ENCODE results near the gene TCP11L2. TPM values are rescaled to one million over a fixed set of nuclear protein-coding genes. Genes with fewer than 3 reads are reported as not detected.

Gene TCP11L2
- total RNA-seq, 1 donor from 2014 or later: 31.6 TPM

GRCh38 chr12:106297681-106298080 is 4.9 kb upstream of the TCP11L2 start:
- TF ChIP-seq, protein P1, sequence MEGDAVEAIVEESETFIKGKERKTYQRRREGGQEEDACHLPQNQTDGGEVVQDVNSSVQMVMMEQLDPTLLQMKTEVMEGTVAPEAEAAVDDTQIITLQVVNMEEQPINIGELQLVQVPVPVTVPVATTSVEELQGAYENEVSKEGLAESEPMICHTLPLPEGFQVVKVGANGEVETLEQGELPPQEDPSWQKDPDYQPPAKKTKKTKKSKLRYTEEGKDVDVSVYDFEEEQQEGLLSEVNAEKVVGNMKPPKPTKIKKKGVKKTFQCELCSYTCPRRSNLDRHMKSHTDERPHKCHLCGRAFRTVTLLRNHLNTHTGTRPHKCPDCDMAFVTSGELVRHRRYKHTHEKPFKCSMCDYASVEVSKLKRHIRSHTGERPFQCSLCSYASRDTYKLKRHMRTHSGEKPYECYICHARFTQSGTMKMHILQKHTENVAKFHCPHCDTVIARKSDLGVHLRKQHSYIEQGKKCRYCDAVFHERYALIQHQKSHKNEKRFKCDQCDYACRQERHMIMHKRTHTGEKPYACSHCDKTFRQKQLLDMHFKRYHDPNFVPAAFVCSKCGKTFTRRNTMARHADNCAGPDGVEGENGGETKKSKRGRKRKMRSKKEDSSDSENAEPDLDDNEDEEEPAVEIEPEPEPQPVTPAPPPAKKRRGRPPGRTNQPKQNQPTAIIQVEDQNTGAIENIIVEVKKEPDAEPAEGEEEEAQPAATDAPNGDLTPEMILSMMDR (IDR thresholded peaks at IDR 0.05; ENCODE audit: insufficient read depth, low read length, severe bottlenecking): no peak
- no peaks in the 10 kb centered on the region for H3K36me3 ChIP-seq (ENCODE audit: control insufficient read depth, insufficient read depth, low read length)
- FAIRE-seq (no peak), DNase-seq (ENCODE audit: low read depth) (no peak)
- H3K27me3 ChIP-seq (ENCODE audit: control insufficient read depth, insufficient read depth, low read length): no peaks in the 10 kb centered on the region
- H3K4me3 ChIP-seq (ENCODE audit: low read depth, low read length): no peak overlapping the region

DNA sequence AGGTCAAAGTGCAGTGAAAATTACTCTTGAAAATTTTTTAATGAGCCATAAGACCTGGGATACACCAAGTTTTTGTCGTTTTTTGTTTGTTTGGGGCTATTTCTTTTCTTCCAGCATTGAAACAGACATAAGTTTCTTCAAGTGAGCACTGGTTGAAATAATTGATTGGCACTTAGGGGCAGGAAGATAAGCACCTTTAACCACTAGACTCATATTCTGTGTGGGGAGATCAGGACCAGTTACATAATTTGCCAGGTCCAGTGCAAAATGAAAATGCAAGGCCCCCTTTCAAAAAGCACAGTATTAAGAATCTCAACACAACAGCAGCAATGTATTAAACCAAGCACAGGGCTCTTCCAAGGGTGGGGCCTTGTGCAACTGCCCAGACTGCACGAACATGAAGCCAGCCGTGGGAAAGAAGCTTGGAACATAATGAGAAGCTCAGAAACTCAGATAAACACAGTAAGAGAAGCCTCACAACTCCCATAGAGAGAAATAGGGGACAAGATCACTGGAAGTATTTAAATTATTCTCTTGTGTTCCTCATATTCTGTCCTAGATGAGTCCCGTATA is 3.2 kb upstream of the TCP11L2 start:
- TF ChIP-seq, protein P1 (IDR thresholded peaks at IDR 0.05; ENCODE audit: insufficient read depth, low read length, severe bottlenecking): no peak
- H3K36me3 ChIP-seq (ENCODE audit: control insufficient read depth, insufficient read depth, low read length): no peaks in the 10 kb centered on the region
- no peak for DNase-seq (ENCODE audit: low read depth)
- H3K4me3 ChIP-seq (ENCODE audit: low read depth, low read length): no peak overlapping the region
- no peak for FAIRE-seq
- H3K27me3 ChIP-seq (ENCODE audit: control insufficient read depth, insufficient read depth, low read length): no peaks in the 10 kb centered on the region

- Histone ChIP-seq H3K27me3 (ENCODE audit: control insufficient read depth, insufficient read depth, low read length) (no peaks in the 10 kb centered on the region), H3K4me3 (ENCODE audit: low read depth, low read length) (no peak overlapping the region), H3K36me3 (ENCODE audit: control insufficient read depth, insufficient read depth, low read length) (no peaks in the 10 kb centered on the region)
- DNase-seq (ENCODE audit: low read depth): no peak
- TF ChIP-seq, protein P1 (IDR thresholded peaks at IDR 0.05; ENCODE audit: insufficient read depth, low read length, severe bottlenecking): no peak
- FAIRE-seq: no peak
Measured at GRCh38 chr12:106300761-106301160, 1.8 kb upstream of the TCP11L2 start.

- Histone ChIP-seq H3K27me3 (ENCODE audit: control insufficient read depth, insufficient read depth, low read length) (no peaks in the 10 kb centered on the region), H3K36me3 (ENCODE audit: control insufficient read depth, insufficient read depth, low read length) (no peaks in the 10 kb centered on the region), H3K4me3 (ENCODE audit: low read depth, low read length) (no peak overlapping the region)
- DNase-seq (ENCODE audit: low read depth): no peak
- FAIRE-seq: no peak
- TF ChIP-seq, protein P1 (IDR thresholded peaks at IDR 0.05; ENCODE audit: insufficient read depth, low read length, severe bottlenecking): no peak
Measured at GRCh38 chr12:106301241-106301610, 1.3 kb upstream of the TCP11L2 start.

DNA sequence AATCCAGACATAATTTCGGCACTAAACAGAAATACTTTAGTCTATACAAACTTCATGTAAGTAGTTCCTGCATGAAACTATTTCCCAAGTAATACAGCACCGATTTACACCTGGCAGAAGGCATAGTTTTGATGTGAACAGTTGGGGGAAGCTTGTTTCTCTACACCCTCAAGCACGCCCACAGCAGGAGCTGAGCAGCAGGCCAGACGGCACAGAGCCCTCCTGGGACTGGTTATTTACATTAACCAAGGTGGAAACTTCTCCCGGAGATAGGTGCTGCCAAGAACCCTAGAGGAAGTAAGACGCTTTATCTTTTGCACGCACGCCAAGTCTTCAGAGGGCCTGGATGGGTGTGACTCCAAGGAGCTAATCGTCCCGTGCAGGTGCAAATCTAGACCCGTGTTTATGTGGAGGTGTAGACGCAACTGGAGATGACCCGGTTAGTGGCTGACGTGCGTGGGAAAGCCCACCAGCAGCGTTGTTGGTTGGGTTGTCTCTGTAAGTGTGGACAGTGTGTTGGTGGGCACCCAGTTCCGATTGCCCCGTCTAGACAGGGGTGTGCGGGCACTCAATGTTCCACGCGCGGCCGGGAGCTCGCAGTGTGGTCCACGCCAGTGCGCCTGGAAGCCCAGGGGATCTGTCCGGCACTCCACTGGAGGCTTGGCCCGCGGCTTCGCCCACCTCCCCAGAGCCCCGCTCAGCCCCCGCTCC is 767 bp upstream of the TCP11L2 start:
- Histone ChIP-seq H3K36me3 (ENCODE audit: control insufficient read depth, insufficient read depth, low read length) (no peaks in the 10 kb centered on the region), H3K27me3 (ENCODE audit: control insufficient read depth, insufficient read depth, low read length) (no peaks in the 10 kb centered on the region), H3K4me3 (ENCODE audit: low read depth, low read length) (peak overlapping the region; percentile 95)
- TF ChIP-seq, protein P1 (IDR thresholded peaks at IDR 0.05; ENCODE audit: insufficient read depth, low read length, severe bottlenecking): peak; percentile 2
- DNase-seq (ENCODE audit: low read depth) (peak; percentile 72), FAIRE-seq (no peak)
